Measurements from ENCODE around the gene ERV3-1. TPM values are rescaled to one million over a fixed set of nuclear protein-coding genes. Genes with fewer than 3 reads are reported as not detected.
"Not testable (repeated sequence)": the region's sequence is repeated elsewhere in the genome, so short reads cannot be mapped to it uniquely, and the experiment has no call there.

Gene ERV3-1
- total RNA-seq, 1 donor from 2014 or later = 6.5 TPM

- peak; percentile 23 for DNase-seq (ENCODE audit: low read depth)
- Histone ChIP-seq H3K36me3 (ENCODE audit: control insufficient read depth, insufficient read depth, low read length) (no peaks in the 10 kb centered on the region), H3K27me3 (ENCODE audit: control insufficient read depth, insufficient read depth, low read length) (no peaks in the 10 kb centered on the region), H3K4me3 (ENCODE audit: low read depth, low read length) (peak overlapping the region; percentile 78)
- TF ChIP-seq CTCF (IDR thresholded peaks at IDR 0.05; ENCODE audit: insufficient read depth, low read length, poor library complexity, severe bottlenecking) = peak; percentile 1
Measured at GRCh38 chr7:65037740-65038688, 31.5 kb upstream of the ERV3-1 start.

- H3K36me3 ChIP-seq (ENCODE audit: control insufficient read depth, insufficient read depth, low read length); H3K27me3 ChIP-seq (ENCODE audit: control insufficient read depth, insufficient read depth, low read length); DNase-seq (ENCODE audit: low read depth); H3K4me3 ChIP-seq (ENCODE audit: low read depth, low read length): not testable (repeated sequence)
Measured at GRCh38 chr7:65036526-65036925, 30.0 kb upstream of the ERV3-1 start.

GRCh38 chr7:65035469-65035868 is 29.0 kb upstream of the ERV3-1 start:
- DNase-seq (ENCODE audit: low read depth); H3K27me3 ChIP-seq (ENCODE audit: control insufficient read depth, insufficient read depth, low read length); H3K36me3 ChIP-seq (ENCODE audit: control insufficient read depth, insufficient read depth, low read length); H3K4me3 ChIP-seq (ENCODE audit: low read depth, low read length): not testable (repeated sequence)

GRCh38 chr7:65034120-65034782 is 27.8 kb upstream of the ERV3-1 start:
- H3K36me3 ChIP-seq (ENCODE audit: control insufficient read depth, insufficient read depth, low read length); H3K27me3 ChIP-seq (ENCODE audit: control insufficient read depth, insufficient read depth, low read length); H3K4me3 ChIP-seq (ENCODE audit: low read depth, low read length); DNase-seq (ENCODE audit: low read depth): not testable (repeated sequence)

- H3K36me3 ChIP-seq (ENCODE audit: control insufficient read depth, insufficient read depth, low read length); H3K27me3 ChIP-seq (ENCODE audit: control insufficient read depth, insufficient read depth, low read length); H3K4me3 ChIP-seq (ENCODE audit: low read depth, low read length); DNase-seq (ENCODE audit: low read depth): not testable (repeated sequence)
Measured at GRCh38 chr7:65033391-65033790, 26.9 kb upstream of the ERV3-1 start.

- H3K36me3 ChIP-seq (ENCODE audit: control insufficient read depth, insufficient read depth, low read length); DNase-seq (ENCODE audit: low read depth); H3K4me3 ChIP-seq (ENCODE audit: low read depth, low read length); H3K27me3 ChIP-seq (ENCODE audit: control insufficient read depth, insufficient read depth, low read length): not testable (repeated sequence)
Measured at GRCh38 chr7:65025023-65025422, 18.5 kb upstream of the ERV3-1 start.

- not testable (repeated sequence) for H3K36me3 ChIP-seq (ENCODE audit: control insufficient read depth, insufficient read depth, low read length); DNase-seq (ENCODE audit: low read depth); H3K4me3 ChIP-seq (ENCODE audit: low read depth, low read length); H3K27me3 ChIP-seq (ENCODE audit: control insufficient read depth, insufficient read depth, low read length)
Measured at GRCh38 chr7:65020978-65021377, 14.5 kb upstream of the ERV3-1 start.

- H3K4me3 ChIP-seq (ENCODE audit: low read depth, low read length); H3K36me3 ChIP-seq (ENCODE audit: control insufficient read depth, insufficient read depth, low read length); H3K27me3 ChIP-seq (ENCODE audit: control insufficient read depth, insufficient read depth, low read length); DNase-seq (ENCODE audit: low read depth): not testable (repeated sequence)
Measured at GRCh38 chr7:65009881-65010280, 3.4 kb upstream of the ERV3-1 start.

GRCh38 chr7:65009394-65009793 is 2.9 kb upstream of the ERV3-1 start:
- H3K27me3 ChIP-seq (ENCODE audit: control insufficient read depth, insufficient read depth, low read length); DNase-seq (ENCODE audit: low read depth); H3K4me3 ChIP-seq (ENCODE audit: low read depth, low read length): not testable (repeated sequence)

GRCh38 chr7:65007036-65007435 is 549 bp upstream of the ERV3-1 start:
- DNase-seq (ENCODE audit: low read depth); H3K4me3 ChIP-seq (ENCODE audit: low read depth, low read length); H3K27me3 ChIP-seq (ENCODE audit: control insufficient read depth, insufficient read depth, low read length); H3K36me3 ChIP-seq (ENCODE audit: control insufficient read depth, insufficient read depth, low read length): not testable (repeated sequence)

More at GRCh38 chr7:65009394-65009793, 2.9 kb upstream of the ERV3-1 start:
- not testable (repeated sequence) for H3K36me3 ChIP-seq (ENCODE audit: control insufficient read depth, insufficient read depth, low read length)

Data from kidney epithelial cell (primary cell).